Esophagus muscularis mucosa (tissue), 4 donors: ENCODE results near the gene CDHR2. TPM values are rescaled to one million over a fixed set of nuclear protein-coding genes. Genes with fewer than 3 reads are reported as not detected.
"Not testable (repeated sequence)": the region's sequence is repeated elsewhere in the genome, so short reads cannot be mapped to it uniquely, and the experiment has no call there.

Experiments used
- DNase-seq: peaks from one replicate; pipeline ENCODE4 v3.0.0-alpha.2; 2017; ENCODE audit errors: extremely low spot score
- H3K27ac ChIP-seq, 4 donors: fragments of 200-600 bp; sonication (generic); replicated peaks in 1 of 4; 1 replicate in 3 of 4; 2 replicates in 1 of 4; pipeline ENCODE4 v1.5.1; 2016 to 2019; ENCODE audit warnings: mild to moderate bottlenecking in 1 of 4
- H3K27me3 ChIP-seq, 4 donors: fragments of 200-600 bp; sonication (generic); one replicate each; pipeline versions ENCODE4 v1.5.1 to v1.6.0; 2016 to 2019
- H3K36me3 ChIP-seq, 4 donors: fragments of 200-600 bp; sonication (generic); one replicate each; pipeline ENCODE4 v1.5.1; 2016 to 2019
- H3K4me1 ChIP-seq, 4 donors: fragments of 200-600 bp; sonication (generic); one replicate each; pipeline ENCODE4 v1.5.1; 2016 to 2019
- H3K4me3 ChIP-seq, 4 donors: fragments of 200-600 bp; sonication (generic); 1 replicate in 2 of 4; 2 replicates in 2 of 4; pipeline ENCODE4 v1.5.1; 2016 to 2019; ENCODE audit warnings: mild to moderate bottlenecking in 4 of 4, moderate library complexity in 1 of 4
- H3K9me3 ChIP-seq, 4 donors: fragments of 200-600 bp; sonication (generic); 1 replicate in 3 of 4; 2 replicates in 1 of 4; pipeline ENCODE4 v1.5.1; 2016 to 2019
- CTCF ChIP-seq, 3 experiments: fragments of 200-600 bp in 2 of 3; fragments of 450-650 bp in 1 of 3; sonication (generic) in 2 of 3; IDR thresholded peaks; one replicate each; pipeline ENCODE4 v1.5.1; 2017 to 2019; ENCODE audit warnings: antibody characterized with exemption in 3 of 3, mild to moderate bottlenecking in 2 of 3, moderate library complexity in 1 of 3
- EP300 ChIP-seq: sonication (generic); formaldehyde crosslinking; IDR thresholded peaks from one replicate; pipeline ENCODE4 v1.6.1; 2017; ENCODE audit warnings: antibody characterized with exemption
- POLR2A ChIP-seq: fragments of 450-650 bp; IDR thresholded peaks from one replicate; pipeline ENCODE4 v1.6.1; 2017; ENCODE audit warnings: antibody characterized with exemption, moderate library complexity, mild to moderate bottlenecking, low read depth
- POLR2AphosphoS5 ChIP-seq, 2 donors: sonication (generic); formaldehyde crosslinking; IDR thresholded peaks; one replicate each; pipeline ENCODE4 v1.6.1; 2017; ENCODE audit warnings: antibody characterized with exemption in 2 of 2
- WGBS: methylation state at CpG from one replicate; pipeline ENCODE4 v1.1.5; 2018; 5-methylcytosine and 5-hydroxymethylcytosine counted together
- intact Hi-C: fragments of 100-400 bp; cut with DNase I; formaldehyde crosslinking; loops from one replicate; pipeline ENCODE4 v1.15.1; 2023
- total RNA-seq, 4 donors: library from RNA; depleted of rRNA; stranded (reverse); fragments of >200 nt; gene quantifications; one replicate each; pipeline versions ENCODE4 v1.1.0 to v1.2.1, GENCODE V29; 2016

Gene CDHR2
- total RNA-seq, 4 donors from 2014 or later, result 0.92 TPM; not detected in 3

- intact Hi-C loops, result no loop called here
- 84% methylated on average over 21 of the region's 23 CpGs for WGBS
These were observed 47.0 kb downstream of the CDHR2 start for GRCh38 chr5:176596069-176596644.

GRCh38 chr5:176596689-176597416, 47.7 kb downstream of the CDHR2 start:
- H3K27ac ChIP-seq, result no peak overlapping the region
- WGBS, result 9% methylated on average over 9 of the region's 98 CpGs
- H3K9me3 ChIP-seq, result no peaks in the 10 kb centered on the region
- TF ChIP-seq EP300 (no peak), CTCF (IDR thresholded peaks at IDR 0.05) (peak in 1 of 3 experiments; percentile 15)
- intact Hi-C loops, result no loop called here
- H3K36me3 ChIP-seq, result no peaks in the 10 kb centered on the region
- H3K27me3 ChIP-seq, result peaks cover 0 to 65% (median 0%) of the 10 kb centered on the region in 4 donors
- DNase-seq, result no peak
- H3K4me1 ChIP-seq, result peaks cover 4 to 17% (median 12%) of the 10 kb centered on the region in 4 donors
- peak overlapping the region; percentile 45 to 58 (median 48) for H3K4me3 ChIP-seq

More at GRCh38 chr5:176596069-176596644, 47.0 kb downstream of the CDHR2 start:
- DNase-seq, result no peak
- Histone ChIP-seq H3K36me3 (no peaks in the 10 kb centered on the region), H3K9me3 (no peaks in the 10 kb centered on the region), H3K27ac (no peak overlapping the region), H3K4me1 (peaks cover 4 to 17% (median 12%) of the 10 kb centered on the region in 4 donors), H3K4me3 (peak overlapping the region; percentile 45 to 58 (median 48)), H3K27me3 (peaks cover 0 to 65% (median 0%) of the 10 kb centered on the region in 4 donors)
- no peak for TF ChIP-seq POLR2A
- TF ChIP-seq CTCF (IDR thresholded peaks at IDR 0.05), result no peak
- no peak for TF ChIP-seq EP300
- TF ChIP-seq POLR2AphosphoS5 (IDR thresholded peaks at IDR 0.05), result no peak

- no peaks in the 10 kb centered on the region for H3K9me3 ChIP-seq
- peak overlapping the region; percentile 45 to 58 (median 48) for H3K4me3 ChIP-seq
- intact Hi-C loops, result no loop called here
- DNase-seq, result no peak
- peaks cover 4 to 17% (median 12%) of the 10 kb centered on the region in 4 donors for H3K4me1 ChIP-seq
- 90% methylated on average over 21 of the region's 47 CpGs for WGBS
- TF ChIP-seq POLR2AphosphoS5 (IDR thresholded peaks at IDR 0.05) (no peak), EP300 (no peak)
- no peaks in the 10 kb centered on the region for H3K36me3 ChIP-seq
- H3K27me3 ChIP-seq, result peaks cover 0 to 62% (median 0%) of the 10 kb centered on the region in 4 donors
- H3K27ac ChIP-seq, result no peak overlapping the region
These were observed 48.6 kb downstream of the CDHR2 start for GRCh38 chr5:176597417-176598389.

GRCh38 chr5:176599749-176600430, 50.7 kb downstream of the CDHR2 start:
- H3K4me3 ChIP-seq, H3K27ac ChIP-seq, H3K36me3 ChIP-seq, intact Hi-C loops, DNase-seq, H3K9me3 ChIP-seq: not testable (repeated sequence)
- H3K27me3 ChIP-seq, result peaks cover 0 to 41% (median 0%) of the 10 kb centered on the region in 4 donors
- H3K4me1 ChIP-seq, result peaks cover 4 to 17% (median 12%) of the 10 kb centered on the region in 4 donors
- 97% methylated on average over 17 of the region's 19 CpGs for WGBS

GRCh38 chr5:176601901-176602482, 52.9 kb downstream of the CDHR2 start:
- Histone ChIP-seq H3K4me3 (no peak overlapping the region), H3K4me1 (peaks cover 0 to 7% (median 5%) of the 10 kb centered on the region in 4 donors), H3K27ac (no peak overlapping the region), H3K27me3 (peaks cover 0 to 25% (median 0%) of the 10 kb centered on the region in 4 donors), H3K36me3 (no peaks in the 10 kb centered on the region), H3K9me3 (no peaks in the 10 kb centered on the region)
- TF ChIP-seq POLR2A (no peak), POLR2AphosphoS5 (IDR thresholded peaks at IDR 0.05) (no peak), CTCF (IDR thresholded peaks at IDR 0.05) (no peak), EP300 (no peak)
- 79% methylated on average over 12 of the region's 12 CpGs for WGBS
- intact Hi-C loops, result no loop called here
- no peak for DNase-seq
